Measurements from ENCODE around the gene PRKAR1B.

Gene PRKAR1B

DNA sequence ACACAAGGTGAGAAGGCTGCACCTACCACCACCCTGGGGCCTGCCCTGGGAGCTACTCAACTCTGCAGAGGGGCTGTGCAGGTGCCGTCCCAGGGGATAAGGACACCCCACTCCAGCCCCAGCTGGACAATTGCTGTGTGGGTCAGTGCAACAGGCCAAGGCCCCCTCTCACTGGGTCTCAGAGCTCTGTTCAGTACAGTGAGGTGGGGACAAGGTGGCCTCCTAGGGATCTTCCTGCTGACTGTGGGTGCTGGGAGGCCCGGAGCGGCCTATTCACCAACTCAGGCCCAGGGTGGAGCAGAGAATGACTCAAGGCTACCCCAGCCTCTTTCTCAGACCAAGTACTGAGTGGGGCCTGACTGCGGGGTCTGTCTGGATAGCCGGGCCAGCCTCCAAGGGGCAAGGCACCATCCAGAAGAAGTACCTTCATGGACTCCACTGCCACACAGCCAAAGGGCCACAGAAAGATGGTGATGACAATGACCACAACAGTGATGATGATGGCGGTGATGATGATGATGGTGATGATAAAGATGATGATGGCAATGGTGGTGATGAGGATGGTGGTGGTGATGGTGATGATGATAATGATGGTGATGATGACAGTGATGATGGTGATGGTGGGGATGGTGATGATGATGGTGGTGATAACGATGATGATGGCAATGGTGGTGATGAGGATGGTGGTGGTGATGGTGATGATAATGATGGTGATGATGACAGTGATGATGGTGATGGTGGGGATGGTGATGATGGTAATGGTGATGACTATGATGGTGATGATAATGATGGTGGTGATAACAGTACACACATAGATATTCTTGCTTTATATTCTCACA is 60.4 kb downstream of the PRKAR1B start:
- DNase-seq (ENCODE audit: low read depth): no peak
- no peak overlapping the region for H3K4me3 ChIP-seq (ENCODE audit: low read length)
- TF ChIP-seq CTCF (conservative IDR thresholded peaks at IDR 0.05; ENCODE audit: low read depth, low read length): no peak

DNA sequence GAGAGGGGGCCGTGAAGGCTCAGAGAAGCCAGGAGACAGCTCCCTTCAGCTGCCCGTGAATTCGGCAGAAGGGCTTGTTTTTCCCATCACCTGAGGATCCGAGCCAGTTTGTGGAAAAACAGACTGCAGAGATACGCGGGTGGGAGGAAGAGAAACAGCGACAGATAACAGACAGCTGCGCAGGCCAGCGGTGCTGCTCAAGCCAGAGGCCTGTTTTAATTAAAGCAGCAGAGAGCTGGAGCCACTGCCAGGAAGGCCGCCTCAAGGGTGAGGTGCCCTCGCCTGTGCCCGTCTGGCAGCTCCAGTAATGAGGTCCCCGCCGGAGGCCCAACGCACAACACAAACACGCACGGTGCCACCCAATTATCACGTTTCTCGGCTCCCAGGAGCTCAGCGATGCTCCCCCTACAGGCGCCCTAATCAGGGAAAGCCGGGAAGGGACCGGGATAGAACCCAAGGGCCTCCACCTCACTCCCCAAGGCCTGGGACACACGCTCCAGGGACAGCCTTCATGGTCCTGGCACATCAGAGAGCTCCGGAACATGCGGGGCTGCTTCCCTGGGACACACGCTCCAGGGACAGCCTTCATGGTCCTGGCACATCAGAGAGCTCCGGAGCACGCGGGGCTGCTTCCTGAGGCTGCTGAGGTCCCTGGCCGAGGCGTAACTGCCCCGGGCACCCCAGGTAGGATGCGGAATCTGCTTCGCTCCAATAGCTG is 61.2 kb downstream of the PRKAR1B start:
- DNase-seq (ENCODE audit: low read depth): no peak
- TF ChIP-seq CTCF (conservative IDR thresholded peaks at IDR 0.05; ENCODE audit: low read depth, low read length): peak; percentile 18
- no peak overlapping the region for H3K4me3 ChIP-seq (ENCODE audit: low read length)

GRCh38 chr7:664997-665735 is 61.9 kb downstream of the PRKAR1B start:
- no peak for TF ChIP-seq CTCF (conservative IDR thresholded peaks at IDR 0.05; ENCODE audit: low read depth, low read length)
- no peak for DNase-seq (ENCODE audit: low read depth)
- no peak overlapping the region for H3K4me3 ChIP-seq (ENCODE audit: low read length)

- no peak for TF ChIP-seq CTCF (conservative IDR thresholded peaks at IDR 0.05; ENCODE audit: low read depth, low read length)
- H3K4me3 ChIP-seq (ENCODE audit: low read length): no peak overlapping the region
- no peak for DNase-seq (ENCODE audit: low read depth)
Observed at GRCh38 chr7:664402-664775, 62.7 kb downstream of the PRKAR1B start.

- no peak for TF ChIP-seq CTCF (conservative IDR thresholded peaks at IDR 0.05; ENCODE audit: low read depth, low read length)
- H3K4me3 ChIP-seq (ENCODE audit: low read length): no peak overlapping the region
- DNase-seq (ENCODE audit: low read depth): no peak
Observed at GRCh38 chr7:662576-662975, 64.5 kb downstream of the PRKAR1B start.

DNA sequence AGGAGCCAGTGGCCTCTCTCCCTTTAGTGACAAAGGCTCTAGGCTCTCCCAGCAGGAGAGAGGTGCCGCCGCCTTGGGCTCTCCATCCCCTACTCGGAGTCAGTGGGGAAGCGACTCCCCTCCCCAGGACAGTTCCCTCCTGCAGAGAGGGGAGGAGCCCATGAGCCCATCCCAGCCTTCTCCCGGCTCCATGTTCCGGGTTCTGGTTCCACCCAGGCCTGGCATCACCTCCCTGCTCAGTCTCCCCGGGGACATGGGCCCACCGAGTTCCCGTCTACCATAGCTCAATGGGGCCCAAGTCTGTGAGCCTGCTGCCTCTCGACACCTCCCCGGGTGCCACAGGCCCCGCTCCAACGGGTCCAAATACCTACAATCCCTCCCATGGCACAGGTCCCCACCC is 67.1 kb downstream of the PRKAR1B start:
- no peak for TF ChIP-seq CTCF (conservative IDR thresholded peaks at IDR 0.05; ENCODE audit: low read depth, low read length)
- no peak overlapping the region for H3K4me3 ChIP-seq (ENCODE audit: low read length)
- DNase-seq (ENCODE audit: low read depth): no peak
